ENCODE results near the gene KCNH3. TPM values are rescaled to one million over a fixed set of nuclear protein-coding genes. Genes with fewer than 3 reads are reported as not detected.
"Not testable (repeated sequence)": the region's sequence is repeated elsewhere in the genome, so short reads cannot be mapped to it uniquely, and the experiment has no call there.

Gene KCNH3
- total RNA-seq, 1 donor from 2014 or later: 1.6 TPM

GRCh38 chr12:49534122-49534521 lies 4.7 kb upstream of the KCNH3 start:
- H3K9me3 Mint-ChIP-seq; intact Hi-C loops (cut with micrococcal nuclease); H3K4me3 Mint-ChIP-seq: not testable (repeated sequence)

GRCh38 chr12:49534731-49535278 lies 4.0 kb upstream of the KCNH3 start:
- no peaks in the 10 kb centered on the region for H3K36me3 Mint-ChIP-seq (ENCODE audit: low read depth)
- DNase-seq (ENCODE audit: low spot score): no peak
- peaks cover 32% of the 10 kb centered on the region for H3K27me3 Mint-ChIP-seq (ENCODE audit: insufficient read depth)
- H3K27ac Mint-ChIP-seq: no peak overlapping the region
- intact Hi-C loops (cut with micrococcal nuclease): loop anchor here (5.0 kb wide), 1 partner anchor 87 kb away; the partner anchor contains the start of gene PRPF40B
- H3K4me3 Mint-ChIP-seq: no peak overlapping the region
- no peaks in the 10 kb centered on the region for H3K9me3 Mint-ChIP-seq
- H3K4me1 Mint-ChIP-seq (ENCODE audit: low read depth): no peaks in the 10 kb centered on the region

More at GRCh38 chr12:49534122-49534521, 4.7 kb upstream of the KCNH3 start:
- DNase-seq (ENCODE audit: low spot score); H3K4me1 Mint-ChIP-seq (ENCODE audit: low read depth); H3K36me3 Mint-ChIP-seq (ENCODE audit: low read depth); H3K27ac Mint-ChIP-seq: not testable (repeated sequence)
- H3K27me3 Mint-ChIP-seq (ENCODE audit: insufficient read depth): peaks cover 27% of the 10 kb centered on the region

- H3K9me3 Mint-ChIP-seq: no peaks in the 10 kb centered on the region
- peaks cover 42% of the 10 kb centered on the region for H3K27me3 Mint-ChIP-seq (ENCODE audit: insufficient read depth)
- intact Hi-C loops (cut with micrococcal nuclease): loop anchor here (5.0 kb wide), 1 partner anchor 86 kb away; the partner anchor contains the start of gene PRPF40B
- H3K4me3 Mint-ChIP-seq: peak overlapping the region; percentile 8
- no peak overlapping the region for H3K27ac Mint-ChIP-seq
- no peaks in the 10 kb centered on the region for H3K4me1 Mint-ChIP-seq (ENCODE audit: low read depth)
- no peaks in the 10 kb centered on the region for H3K36me3 Mint-ChIP-seq (ENCODE audit: low read depth)
- no peak for DNase-seq (ENCODE audit: low spot score)
Measured at GRCh38 chr12:49535921-49536525, 2.8 kb upstream of the KCNH3 start.

GRCh38 chr12:49536526-49537071 lies 2.2 kb upstream of the KCNH3 start:
- no peak for DNase-seq (ENCODE audit: low spot score)
- H3K27ac Mint-ChIP-seq: no peak overlapping the region
- no peaks in the 10 kb centered on the region for H3K36me3 Mint-ChIP-seq (ENCODE audit: low read depth)
- H3K4me1 Mint-ChIP-seq (ENCODE audit: low read depth): no peaks in the 10 kb centered on the region
- intact Hi-C loops (cut with micrococcal nuclease): loop anchor here (5.0 kb wide), 1 partner anchor 86 kb away; the partner anchor contains the start of gene PRPF40B
- H3K4me3 Mint-ChIP-seq: peak overlapping the region; percentile 39
- peaks cover 42% of the 10 kb centered on the region for H3K27me3 Mint-ChIP-seq (ENCODE audit: insufficient read depth)
- H3K9me3 Mint-ChIP-seq: no peaks in the 10 kb centered on the region

GRCh38 chr12:49537231-49537751 lies 1.5 kb upstream of the KCNH3 start:
- Mint-ChIP-seq H3K4me3 (peak overlapping the region; percentile 81), H3K9me3 (no peaks in the 10 kb centered on the region), H3K36me3 (ENCODE audit: low read depth) (no peaks in the 10 kb centered on the region), H3K27me3 (ENCODE audit: insufficient read depth) (peaks cover 45% of the 10 kb centered on the region), H3K4me1 (ENCODE audit: low read depth) (no peaks in the 10 kb centered on the region), H3K27ac (no peak overlapping the region)
- DNase-seq (ENCODE audit: low spot score): no peak
- intact Hi-C loops (cut with micrococcal nuclease): loop anchor here (5.0 kb wide), 1 partner anchor 85 kb away; the partner anchor contains the start of gene PRPF40B

- Mint-ChIP-seq H3K9me3 (no peaks in the 10 kb centered on the region), H3K4me3 (peak overlapping the region; percentile 81), H3K4me1 (ENCODE audit: low read depth) (no peaks in the 10 kb centered on the region), H3K36me3 (ENCODE audit: low read depth) (no peaks in the 10 kb centered on the region), H3K27ac (no peak overlapping the region), H3K27me3 (ENCODE audit: insufficient read depth) (peaks cover 46% of the 10 kb centered on the region)
- intact Hi-C loops (cut with micrococcal nuclease): loop anchor here (1.0 to 5.0 kb wide), 3 partner anchors 30 to 180 kb away; partner anchors contain the start of genes MCRS1 and PRPF40B
- no peak for DNase-seq (ENCODE audit: low spot score)
Measured at GRCh38 chr12:49537752-49538509, 899 bp upstream of the KCNH3 start.

GRCh38 chr12:49539406-49540228 lies 787 bp downstream of the KCNH3 start:
- DNase-seq (ENCODE audit: low spot score): no peak
- no peaks in the 10 kb centered on the region for H3K9me3 Mint-ChIP-seq
- peaks cover 50% of the 10 kb centered on the region for H3K27me3 Mint-ChIP-seq (ENCODE audit: insufficient read depth)
- H3K4me1 Mint-ChIP-seq (ENCODE audit: low read depth): no peaks in the 10 kb centered on the region
- intact Hi-C loops (cut with micrococcal nuclease): loop anchor here (5.0 kb wide), 1 partner anchor 83 kb away; the partner anchor contains the start of gene PRPF40B
- H3K4me3 Mint-ChIP-seq: peak overlapping the region; percentile 22
- H3K27ac Mint-ChIP-seq: no peak overlapping the region
- no peaks in the 10 kb centered on the region for H3K36me3 Mint-ChIP-seq (ENCODE audit: low read depth)

GRCh38 chr12:49540229-49541139 lies 1.7 kb downstream of the KCNH3 start:
- Mint-ChIP-seq H3K4me1 (ENCODE audit: low read depth) (no peaks in the 10 kb centered on the region), H3K36me3 (ENCODE audit: low read depth) (no peaks in the 10 kb centered on the region), H3K4me3 (peak overlapping the region; percentile 58), H3K27ac (no peak overlapping the region), H3K27me3 (ENCODE audit: insufficient read depth) (peaks cover 51% of the 10 kb centered on the region), H3K9me3 (no peaks in the 10 kb centered on the region)
- DNase-seq (ENCODE audit: low spot score): no peak
- intact Hi-C loops (cut with micrococcal nuclease): no loop called here

- Mint-ChIP-seq H3K9me3 (no peaks in the 10 kb centered on the region), H3K27ac (no peak overlapping the region), H3K4me3 (no peak overlapping the region), H3K4me1 (ENCODE audit: low read depth) (no peaks in the 10 kb centered on the region), H3K36me3 (ENCODE audit: low read depth) (no peaks in the 10 kb centered on the region), H3K27me3 (ENCODE audit: insufficient read depth) (peaks cover 44% of the 10 kb centered on the region)
- no peak for DNase-seq (ENCODE audit: low spot score)
- intact Hi-C loops (cut with micrococcal nuclease): no loop called here
Measured at GRCh38 chr12:49541140-49541861, 2.5 kb downstream of the KCNH3 start.

GRCh38 chr12:49541911-49542505 lies 3.2 kb downstream of the KCNH3 start:
- intact Hi-C loops (cut with micrococcal nuclease): no loop called here
- Mint-ChIP-seq H3K27ac (no peak overlapping the region), H3K4me3 (no peak overlapping the region), H3K4me1 (ENCODE audit: low read depth) (no peaks in the 10 kb centered on the region), H3K36me3 (ENCODE audit: low read depth) (no peaks in the 10 kb centered on the region), H3K27me3 (ENCODE audit: insufficient read depth) (peaks cover 40% of the 10 kb centered on the region), H3K9me3 (no peaks in the 10 kb centered on the region)
- DNase-seq (ENCODE audit: low spot score): no peak

Data from activated T-helper 1 cell treated with anti-CD3 and anti-CD28 coated beads, Interleukin-12 subunit alpha, Interleukin-12 subunit beta, Interleukin-2, Interleukin-4 antibody, amounts not matched to agents 30 ng/mL and 10 ng/mL and 1 ng/mL, durations not matched to agents 14 hours and 24 hours and 36 hours (primary cell).